Body of pancreas (tissue), 4 donors: Measurements from ENCODE around the gene CD274. TPM values are rescaled to one million over a fixed set of nuclear protein-coding genes. Genes with fewer than 3 reads are reported as not detected.

Source experiments
- ATAC-seq: fragments of 150-250 bp; one replicate; pipeline ENCODE4 v1.9.1; 2016
- DNase-seq, 4 donors: peaks; one replicate each; pipeline ENCODE4 v3.0.0-alpha.2; 2019
- H3K27ac ChIP-seq, 4 donors: fragments of 200-600 bp; sonication (generic); 1 replicate in 3 of 4; 2 replicates in 1 of 4; pipeline versions ENCODE4 v1.5.1 to v1.6.1; 2016 to 2019; ENCODE audit warnings: mild to moderate bottlenecking in 1 of 4, mixed read lengths in 1 of 4, moderate library complexity in 1 of 4
- H3K27me3 ChIP-seq, 2 donors: fragments of 200-600 bp; sonication (generic); one replicate each; pipeline ENCODE4 v1.6.0; 2016; ENCODE audit warnings: mild to moderate bottlenecking in 1 of 2
- H3K36me3 ChIP-seq, 2 donors: fragments of 200-600 bp; sonication (generic); replicated peaks in 1 of 2; 2 replicates each; pipeline ENCODE4 v1.5.1; 2016; ENCODE audit warnings: low read depth in 2 of 2; ENCODE audit not compliant: insufficient read depth in 1 of 2
- H3K4me1 ChIP-seq: fragments of 200-600 bp; sonication (generic); one replicate; pipeline ENCODE4 v1.6.0; 2016
- H3K4me3 ChIP-seq, 2 donors: fragments of 200-600 bp; sonication (generic); 1 replicate in 1 of 2; 2 replicates in 1 of 2; pipeline ENCODE4 v1.5.1; 2016 to 2019
- H3K9me3 ChIP-seq, 3 donors: fragments of 200-600 bp; sonication (generic); 1 replicate in 2 of 3; 2 replicates in 1 of 3; pipeline ENCODE4 v1.5.1; 2016
- POLR2A ChIP-seq, 3 donors: fragments of 450-650 bp; IDR thresholded peaks; one replicate each; pipeline ENCODE4 v1.6.1; 2016; ENCODE audit warnings: antibody characterized with exemption in 3 of 3, mild to moderate bottlenecking in 2 of 3
- WGBS, 2 donors: methylation state at CpG; one replicate each; pipeline ENCODE4 v1.1.5; 2017; 5-methylcytosine and 5-hydroxymethylcytosine counted together
- intact Hi-C: fragments of 100-400 bp; cut with DNase I; formaldehyde crosslinking; loops from one replicate; pipeline ENCODE4 v1.15.1; 2023
- total RNA-seq, 2 donors: library from RNA; depleted of rRNA; stranded (reverse); fragments of >200 nt; gene quantifications; one replicate each; pipeline ENCODE4 v1.1.0, GENCODE V29; 2016
- TF ChIP-seq, protein P1 (sequence below), 7 experiments: fragments of 450-650 bp in 4 of 7; fragments of 200-600 bp in 3 of 7; sonication (generic) in 3 of 7; IDR thresholded peaks; one replicate each; pipeline ENCODE4 v1.5.1; 2016 to 2019; ENCODE audit warnings: antibody characterized with exemption in 7 of 7

Gene CD274
- total RNA-seq, 2 donors from 2014 or later: 1.6 to 3.6 TPM

DNA sequence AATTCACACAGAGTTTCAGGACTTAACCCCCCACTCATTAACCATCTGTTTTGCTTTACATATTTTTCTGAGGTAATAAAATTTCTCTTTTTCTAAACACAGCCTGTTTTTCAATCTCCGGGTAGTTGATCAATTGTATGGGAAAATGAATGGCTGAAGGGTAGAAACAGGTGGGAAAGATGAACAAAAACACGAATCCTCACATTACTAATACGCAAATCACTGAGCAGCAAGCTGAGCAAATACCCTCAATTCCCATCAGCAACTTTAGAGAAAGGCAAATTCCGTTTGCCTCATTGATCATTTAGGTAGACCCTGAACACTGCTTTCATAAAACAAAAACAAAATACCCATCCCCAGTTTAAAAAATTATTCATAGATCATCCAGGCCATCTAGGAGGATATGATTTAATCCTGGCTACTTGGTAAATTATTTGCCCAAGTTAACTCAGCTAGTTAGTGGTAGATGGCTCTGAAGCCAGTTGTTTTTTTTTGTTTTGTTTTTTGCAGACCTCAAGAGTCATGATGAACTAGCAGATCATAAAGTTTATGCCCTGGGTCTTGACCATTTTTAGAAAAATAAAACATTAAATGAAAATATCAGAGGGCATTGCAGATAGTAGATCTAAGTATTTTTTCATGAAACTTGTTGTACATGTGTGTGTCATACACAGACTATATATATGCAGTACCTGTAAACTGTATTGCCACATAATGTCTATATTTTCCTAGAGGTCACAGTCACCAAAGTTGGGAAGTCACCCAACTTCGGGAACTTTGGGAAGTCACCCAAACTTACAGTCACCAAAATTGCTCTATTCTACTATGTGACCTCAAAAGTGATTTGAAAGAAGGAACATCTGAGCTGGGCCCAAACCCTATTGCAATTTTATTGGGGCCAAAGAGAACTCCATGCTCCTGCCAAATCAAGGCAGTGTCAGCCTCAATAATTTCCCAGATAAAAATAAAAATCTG, 1.6 kb upstream of the CD274 start:
- Histone ChIP-seq H3K36me3 (no peaks in the 10 kb centered on the region), H3K9me3 (no peaks in the 10 kb centered on the region), H3K27me3 (no peaks in the 10 kb centered on the region), H3K4me1 (peaks cover 6% of the 10 kb centered on the region), H3K4me3 (no peak overlapping the region), H3K27ac (peak overlapping the region in 2 of 4 donors; percentile 77 to 92)
- ATAC-seq (no peak), DNase-seq (no peak)
- 49 to 54% methylated on average over 5 of the region's 5 CpGs for WGBS, 2 donors
- intact Hi-C loops: no loop called here
- TF ChIP-seq POLR2A (IDR thresholded peaks at IDR 0.05): no peak
- TF ChIP-seq, protein P1, sequence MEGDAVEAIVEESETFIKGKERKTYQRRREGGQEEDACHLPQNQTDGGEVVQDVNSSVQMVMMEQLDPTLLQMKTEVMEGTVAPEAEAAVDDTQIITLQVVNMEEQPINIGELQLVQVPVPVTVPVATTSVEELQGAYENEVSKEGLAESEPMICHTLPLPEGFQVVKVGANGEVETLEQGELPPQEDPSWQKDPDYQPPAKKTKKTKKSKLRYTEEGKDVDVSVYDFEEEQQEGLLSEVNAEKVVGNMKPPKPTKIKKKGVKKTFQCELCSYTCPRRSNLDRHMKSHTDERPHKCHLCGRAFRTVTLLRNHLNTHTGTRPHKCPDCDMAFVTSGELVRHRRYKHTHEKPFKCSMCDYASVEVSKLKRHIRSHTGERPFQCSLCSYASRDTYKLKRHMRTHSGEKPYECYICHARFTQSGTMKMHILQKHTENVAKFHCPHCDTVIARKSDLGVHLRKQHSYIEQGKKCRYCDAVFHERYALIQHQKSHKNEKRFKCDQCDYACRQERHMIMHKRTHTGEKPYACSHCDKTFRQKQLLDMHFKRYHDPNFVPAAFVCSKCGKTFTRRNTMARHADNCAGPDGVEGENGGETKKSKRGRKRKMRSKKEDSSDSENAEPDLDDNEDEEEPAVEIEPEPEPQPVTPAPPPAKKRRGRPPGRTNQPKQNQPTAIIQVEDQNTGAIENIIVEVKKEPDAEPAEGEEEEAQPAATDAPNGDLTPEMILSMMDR (IDR thresholded peaks at IDR 0.05): no peak

DNA sequence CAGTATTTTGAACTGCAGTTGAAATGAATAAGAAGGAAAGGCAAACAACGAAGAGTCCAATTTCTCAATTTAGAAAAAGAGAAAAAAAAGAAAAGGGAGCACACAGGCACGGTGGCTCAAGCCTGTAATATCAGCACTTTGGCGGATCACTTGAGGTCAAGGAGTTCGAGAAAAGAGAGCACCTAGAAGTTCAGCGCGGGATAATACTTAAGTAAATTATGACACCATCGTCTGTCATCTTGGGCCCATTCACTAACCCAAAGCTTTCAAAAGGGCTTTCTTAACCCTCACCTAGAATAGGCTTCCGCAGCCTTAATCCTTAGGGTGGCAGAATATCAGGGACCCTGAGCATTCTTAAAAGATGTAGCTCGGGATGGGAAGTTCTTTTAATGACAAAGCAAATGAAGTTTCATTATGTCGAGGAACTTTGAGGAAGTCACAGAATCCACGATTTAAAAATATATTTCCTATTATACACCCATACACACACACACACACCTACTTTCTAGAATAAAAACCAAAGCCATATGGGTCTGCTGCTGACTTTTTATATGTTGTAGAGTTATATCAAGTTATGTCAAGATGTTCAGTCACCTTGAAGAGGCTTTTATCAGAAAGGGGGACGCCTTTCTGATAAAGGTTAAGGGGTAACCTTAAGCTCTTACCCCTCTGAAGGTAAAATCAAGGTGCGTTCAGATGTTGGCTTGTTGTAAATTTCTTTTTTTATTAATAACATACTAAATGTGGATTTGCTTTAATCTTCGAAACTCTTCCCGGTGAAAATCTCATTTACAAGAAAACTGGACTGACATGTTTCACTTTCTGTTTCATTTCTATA, 602 bp upstream of the CD274 start:
- Histone ChIP-seq H3K4me3 (peak overlapping the region; percentile 59 to 62), H3K9me3 (no peaks in the 10 kb centered on the region), H3K27me3 (no peaks in the 10 kb centered on the region), H3K4me1 (peaks cover 6% of the 10 kb centered on the region), H3K36me3 (no peaks in the 10 kb centered on the region), H3K27ac (peak overlapping the region; percentile 40 to 92 (median 78))
- DNase-seq (no peak), ATAC-seq (no peak)
- TF ChIP-seq, protein P1 (IDR thresholded peaks at IDR 0.05): no peak
- TF ChIP-seq POLR2A (IDR thresholded peaks at IDR 0.05): no peak
- WGBS, 2 donors: 38% methylated on average over 15 of the region's 15 CpGs
- intact Hi-C loops: no loop called here

DNA sequence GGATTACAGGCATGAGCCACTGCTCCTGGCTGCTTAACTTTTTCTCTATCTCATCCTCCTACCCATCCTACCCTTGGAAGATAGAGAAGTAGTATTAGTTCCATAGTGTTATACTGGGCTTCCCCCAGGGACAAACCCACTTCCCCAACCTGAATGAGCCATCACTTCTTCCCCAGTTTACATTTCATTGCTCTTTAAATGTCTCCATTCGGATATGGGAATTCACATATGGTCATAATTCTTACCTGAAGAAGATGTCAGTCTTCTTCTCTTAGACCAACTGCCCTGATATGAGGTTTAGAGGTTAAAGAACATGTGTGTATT, 1.9 kb downstream of the CD274 start:
- Histone ChIP-seq H3K27ac (no peak overlapping the region), H3K9me3 (no peaks in the 10 kb centered on the region), H3K4me1 (peaks cover 6% of the 10 kb centered on the region), H3K36me3 (peaks cover 0 to 5% of the 10 kb centered on the region in 2 donors), H3K27me3 (no peaks in the 10 kb centered on the region), H3K4me3 (no peak overlapping the region)
- ATAC-seq: no peak
- intact Hi-C loops: no loop called here
- TF ChIP-seq, protein P1 (IDR thresholded peaks at IDR 0.05): no peak
- TF ChIP-seq POLR2A (IDR thresholded peaks at IDR 0.05): no peak
- WGBS, 2 donors: 72 to 89% methylated on average over 1 of the region's 1 CpG
- no peak for DNase-seq

DNA sequence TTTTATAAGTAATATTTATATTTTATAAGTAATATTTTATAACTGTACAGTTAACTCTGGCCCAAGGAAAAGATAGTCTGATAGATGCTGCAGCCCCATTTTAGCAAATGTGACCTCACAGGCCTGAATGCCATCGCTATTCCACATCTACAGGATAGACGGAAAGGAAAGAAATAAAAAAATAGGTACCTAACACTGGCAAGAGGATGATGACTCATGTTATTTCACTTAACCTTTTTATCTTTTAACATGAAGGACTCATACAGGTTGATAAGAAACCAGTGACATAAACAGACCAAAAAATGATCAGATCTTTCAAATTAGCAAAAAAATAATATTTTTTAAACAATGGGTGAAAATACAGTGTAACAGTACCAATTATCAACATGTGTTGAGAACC, 2.7 kb downstream of the CD274 start:
- H3K9me3 ChIP-seq: no peaks in the 10 kb centered on the region
- no peaks in the 10 kb centered on the region for H3K27me3 ChIP-seq
- peaks cover 6% of the 10 kb centered on the region for H3K4me1 ChIP-seq
- intact Hi-C loops: no loop called here
- WGBS, 2 donors: 78 to 89% methylated on average over 2 of the region's 2 CpGs
- ATAC-seq (no peak), DNase-seq (no peak)
- H3K4me3 ChIP-seq: no peak overlapping the region
- no peak overlapping the region for H3K27ac ChIP-seq
- peaks cover 0 to 8% of the 10 kb centered on the region in 2 donors for H3K36me3 ChIP-seq
- TF ChIP-seq, protein P1 (IDR thresholded peaks at IDR 0.05): no peak
- no peak for TF ChIP-seq POLR2A (IDR thresholded peaks at IDR 0.05)
